Osteoblast (primary cell): Measurements from ENCODE around the gene AMOTL2. TPM values are rescaled to one million over a fixed set of nuclear protein-coding genes. Genes with fewer than 3 reads are reported as not detected.
A peak's percentile ranks its signal among the peaks of the same experiment; 100 is the strongest.

Experiments
- DNase-seq: peaks from one replicate; pipeline ENCODE4 v3.0.0; 2011; ENCODE audit warnings: low spot score, mixed read lengths; ENCODE audit not compliant: insufficient read length; ENCODE audit errors: missing footprints
- H2AFZ ChIP-seq: 2 replicates; pipeline ENCODE4 v1.6.0; 2011; ENCODE audit warnings: mild to moderate bottlenecking, low read length
- H3K27ac ChIP-seq: 2 replicates; pipeline ENCODE4 v1.5.1; 2011; ENCODE audit warnings: mild to moderate bottlenecking, low read depth, low read length, moderate library complexity
- H3K27me3 ChIP-seq: 2 replicates; pipeline ENCODE4 v1.6.0; 2012; ENCODE audit warnings: mild to moderate bottlenecking, control low read depth, inconsistent platforms, low read length, moderate library complexity; ENCODE audit not compliant: insufficient read depth
- H3K36me3 ChIP-seq: 2 replicates; pipeline ENCODE4 v1.5.1; 2011; ENCODE audit warnings: mild to moderate bottlenecking, low read length, control low read depth, moderate library complexity; ENCODE audit not compliant: insufficient read depth
- H3K4me1 ChIP-seq: 2 replicates; pipeline ENCODE4 v1.5.1; 2011; ENCODE audit warnings: mild to moderate bottlenecking, low read length, control low read depth, moderate library complexity; ENCODE audit not compliant: insufficient read depth
- H3K4me2 ChIP-seq: 2 replicates; pipeline ENCODE4 v1.6.0; 2011; ENCODE audit warnings: mild to moderate bottlenecking, low read length; ENCODE audit not compliant: insufficient read depth
- H3K4me3 ChIP-seq: fragments of 200-600 bp; sonication (generic); 3 replicates; pipeline ENCODE4 v1.5.1; 2012; ENCODE audit warnings: mild to moderate bottlenecking, low read length, inconsistent platforms; ENCODE audit not compliant: insufficient read depth
- H3K79me2 ChIP-seq: 2 replicates; pipeline ENCODE4 v1.6.0; 2012; ENCODE audit warnings: mild to moderate bottlenecking, low read length, control low read depth, inconsistent platforms; ENCODE audit not compliant: insufficient read depth
- H3K9me3 ChIP-seq: 2 replicates; pipeline ENCODE4 v1.5.1; 2011; ENCODE audit warnings: low read depth, low read length, control low read depth
- H4K20me1 ChIP-seq: 2 replicates; pipeline ENCODE4 v1.6.0; 2012; ENCODE audit warnings: mild to moderate bottlenecking, low read length, control low read depth; ENCODE audit not compliant: insufficient read depth
- total RNA-seq: library from RNA; depleted of rRNA; stranded (reverse); fragments of >200 nt; gene quantifications from 2 replicates; pipeline ENCODE4 v1.2.3, GENCODE V29; 2012
- TF ChIP-seq, protein P1 (sequence below): IDR thresholded peaks from 2 replicates; pipeline ENCODE4 v1.5.1; 2011; ENCODE audit warnings: mild to moderate bottlenecking, low read depth, low read length, moderate library complexity; ENCODE audit errors: extremely low read depth

AMOTL2 gene
- total RNA-seq, 1 donor, result 300 TPM

DNA sequence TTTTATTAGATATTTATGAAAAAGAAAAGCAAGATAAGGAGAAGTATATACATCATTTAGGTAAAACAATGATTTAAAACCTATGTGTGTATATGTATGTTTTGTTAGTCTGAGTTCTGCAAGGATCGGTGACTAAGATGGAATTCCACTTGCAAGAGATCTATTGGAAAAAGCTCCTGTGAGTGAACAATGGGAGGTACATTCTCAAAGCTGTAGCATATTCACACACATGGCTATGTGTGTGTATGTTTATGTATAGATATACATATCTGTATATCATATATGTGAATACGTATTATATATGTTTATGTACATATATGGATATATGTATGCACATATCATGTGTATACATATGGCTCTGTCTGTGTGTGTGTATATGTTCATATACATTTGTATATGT is 54.3 kb downstream of the AMOTL2 start:
- Histone ChIP-seq H3K4me2 (no peak overlapping the region), H3K4me3 (no peak overlapping the region), H3K9me3 (no peaks in the 10 kb centered on the region), H3K36me3 (no peaks in the 10 kb centered on the region), H3K27me3 (no peaks in the 10 kb centered on the region), H4K20me1 (no peaks in the 10 kb centered on the region), H3K27ac (no peak overlapping the region), H3K79me2 (no peaks in the 10 kb centered on the region), H3K4me1 (peaks cover 46% of the 10 kb centered on the region), H2AFZ (no peak overlapping the region)
- TF ChIP-seq, protein P1, sequence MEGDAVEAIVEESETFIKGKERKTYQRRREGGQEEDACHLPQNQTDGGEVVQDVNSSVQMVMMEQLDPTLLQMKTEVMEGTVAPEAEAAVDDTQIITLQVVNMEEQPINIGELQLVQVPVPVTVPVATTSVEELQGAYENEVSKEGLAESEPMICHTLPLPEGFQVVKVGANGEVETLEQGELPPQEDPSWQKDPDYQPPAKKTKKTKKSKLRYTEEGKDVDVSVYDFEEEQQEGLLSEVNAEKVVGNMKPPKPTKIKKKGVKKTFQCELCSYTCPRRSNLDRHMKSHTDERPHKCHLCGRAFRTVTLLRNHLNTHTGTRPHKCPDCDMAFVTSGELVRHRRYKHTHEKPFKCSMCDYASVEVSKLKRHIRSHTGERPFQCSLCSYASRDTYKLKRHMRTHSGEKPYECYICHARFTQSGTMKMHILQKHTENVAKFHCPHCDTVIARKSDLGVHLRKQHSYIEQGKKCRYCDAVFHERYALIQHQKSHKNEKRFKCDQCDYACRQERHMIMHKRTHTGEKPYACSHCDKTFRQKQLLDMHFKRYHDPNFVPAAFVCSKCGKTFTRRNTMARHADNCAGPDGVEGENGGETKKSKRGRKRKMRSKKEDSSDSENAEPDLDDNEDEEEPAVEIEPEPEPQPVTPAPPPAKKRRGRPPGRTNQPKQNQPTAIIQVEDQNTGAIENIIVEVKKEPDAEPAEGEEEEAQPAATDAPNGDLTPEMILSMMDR, result no peak
- DNase-seq, result no peak

DNA sequence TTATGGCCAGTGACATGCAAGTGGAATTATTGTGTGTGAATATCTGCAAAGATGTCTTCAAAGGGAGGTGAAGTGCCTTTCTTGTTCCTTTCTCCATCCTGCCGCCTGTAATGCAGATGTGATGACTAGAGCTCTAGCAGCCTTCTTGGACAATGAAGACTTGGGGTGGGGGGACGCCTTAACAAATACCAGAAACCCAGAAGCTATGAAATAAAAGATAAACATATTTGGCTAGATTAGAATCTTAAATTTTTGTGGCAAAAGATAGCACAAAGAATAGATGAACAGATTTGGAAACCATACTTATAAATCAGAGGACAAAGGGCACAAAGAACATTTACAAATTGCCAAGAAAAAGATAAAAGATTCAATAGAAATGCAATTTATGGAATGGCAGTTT is 56.1 kb downstream of the AMOTL2 start:
- Histone ChIP-seq H3K36me3 (no peaks in the 10 kb centered on the region), H3K4me2 (no peak overlapping the region), H3K27me3 (no peaks in the 10 kb centered on the region), H3K4me3 (no peak overlapping the region), H3K9me3 (no peaks in the 10 kb centered on the region), H3K27ac (peak overlapping the region; percentile 88), H3K4me1 (peaks cover 56% of the 10 kb centered on the region), H4K20me1 (no peaks in the 10 kb centered on the region), H2AFZ (no peak overlapping the region), H3K79me2 (no peaks in the 10 kb centered on the region)
- TF ChIP-seq, protein P1, result no peak
- no peak for DNase-seq

DNA sequence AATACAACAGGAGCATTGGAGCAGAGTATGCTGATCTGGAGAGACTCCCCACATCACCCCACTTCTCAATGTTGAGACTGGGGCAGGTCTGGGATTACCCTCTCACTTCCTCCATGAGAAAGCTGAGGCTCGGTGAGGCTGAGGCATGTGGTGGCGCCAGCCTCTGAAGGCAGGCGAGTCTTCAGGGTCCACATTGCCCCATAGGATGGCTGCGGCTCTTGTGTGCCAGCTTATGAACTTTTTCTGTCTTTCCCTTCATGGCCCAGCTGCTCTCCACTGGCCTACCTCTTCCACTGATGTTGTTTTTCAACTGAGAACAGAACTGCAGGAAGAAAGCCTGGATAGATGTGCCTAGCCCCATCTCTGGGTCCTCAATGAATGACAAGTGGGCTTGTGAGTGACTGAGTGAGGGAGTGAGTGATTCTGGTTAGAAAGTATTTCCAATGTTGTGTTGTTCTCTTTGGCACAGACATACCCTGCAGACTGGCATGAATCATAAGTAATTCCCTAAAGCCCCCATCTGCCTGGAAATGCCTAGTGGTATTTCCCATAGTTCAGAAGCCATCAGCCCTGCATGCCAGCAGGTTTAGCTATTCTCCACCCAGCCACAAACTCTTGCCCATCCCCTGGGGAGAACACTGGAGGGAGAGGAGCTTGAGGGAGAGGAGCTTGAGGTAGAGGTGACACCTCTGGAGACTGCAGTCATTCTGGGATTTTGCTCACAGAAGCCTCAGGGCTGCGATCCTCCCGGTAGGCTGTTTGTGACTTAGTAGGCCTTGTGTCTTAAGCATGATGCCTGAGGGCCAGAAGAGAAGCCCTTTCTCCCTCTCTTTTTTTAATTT is 56.9 kb downstream of the AMOTL2 start:
- Histone ChIP-seq H3K9me3 (no peaks in the 10 kb centered on the region), H2AFZ (no peak overlapping the region), H3K4me3 (no peak overlapping the region), H3K4me1 (peaks cover 61% of the 10 kb centered on the region), H3K79me2 (no peaks in the 10 kb centered on the region), H3K4me2 (no peak overlapping the region), H3K27ac (peak overlapping the region; percentile 88), H4K20me1 (no peaks in the 10 kb centered on the region), H3K36me3 (no peaks in the 10 kb centered on the region), H3K27me3 (no peaks in the 10 kb centered on the region)
- TF ChIP-seq, protein P1, result no peak
- DNase-seq, result no peak

DNA sequence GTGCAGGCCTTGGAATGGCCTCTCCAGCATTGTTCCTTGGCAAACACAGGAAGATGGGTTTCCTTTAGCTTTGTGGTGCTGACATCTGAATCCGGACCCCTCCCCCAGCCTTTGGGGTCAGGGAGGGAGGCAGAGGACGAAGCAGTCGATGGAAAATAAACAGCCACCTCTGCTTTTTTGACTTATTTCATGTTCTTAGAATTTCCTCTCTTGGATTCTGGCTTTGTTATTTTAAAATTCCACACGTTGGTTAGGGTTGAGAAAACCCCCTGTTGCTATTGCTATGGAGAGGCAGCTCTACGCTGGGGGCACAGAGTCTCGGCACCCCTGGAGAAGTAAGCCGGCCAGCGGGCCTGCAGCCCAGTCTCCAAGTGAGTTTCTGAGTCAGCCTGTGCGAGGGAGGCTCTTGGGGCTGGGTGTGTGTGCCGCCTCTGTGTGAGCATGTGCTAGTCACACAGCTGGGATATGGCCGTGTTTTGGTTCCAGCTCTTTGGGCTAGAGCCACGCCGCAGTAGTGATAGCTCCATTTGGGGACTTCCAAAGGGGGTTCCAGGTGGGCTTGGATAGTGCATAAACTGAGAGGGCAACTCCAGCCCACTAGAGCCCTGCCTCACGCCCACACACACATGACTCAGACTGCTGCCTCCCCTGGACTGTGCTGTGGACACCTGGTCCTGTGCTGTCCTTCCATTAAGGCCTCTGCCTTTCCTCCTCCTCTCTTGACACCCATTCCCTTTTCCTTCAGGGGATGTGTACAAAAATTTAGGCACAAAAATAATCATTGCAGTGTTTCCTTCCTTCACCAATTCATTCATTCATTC is 58.8 kb downstream of the AMOTL2 start:
- Histone ChIP-seq H2AFZ (no peak overlapping the region), H3K27me3 (no peaks in the 10 kb centered on the region), H3K4me3 (no peak overlapping the region), H3K4me2 (peak overlapping the region; percentile 28), H3K79me2 (no peaks in the 10 kb centered on the region), H3K36me3 (no peaks in the 10 kb centered on the region), H3K27ac (peak overlapping the region; percentile 88), H3K9me3 (no peaks in the 10 kb centered on the region), H3K4me1 (peaks cover 74% of the 10 kb centered on the region), H4K20me1 (no peaks in the 10 kb centered on the region)
- DNase-seq, result peak; percentile 93
- TF ChIP-seq, protein P1, result no peak
